ENCODE measurements around the gene EPHB1.

- TF ChIP-seq EZH2 (IDR thresholded peaks at IDR 0.05; ENCODE audit: borderline replicate concordance, low read length): no peak
- TF ChIP-seq, protein P1, sequence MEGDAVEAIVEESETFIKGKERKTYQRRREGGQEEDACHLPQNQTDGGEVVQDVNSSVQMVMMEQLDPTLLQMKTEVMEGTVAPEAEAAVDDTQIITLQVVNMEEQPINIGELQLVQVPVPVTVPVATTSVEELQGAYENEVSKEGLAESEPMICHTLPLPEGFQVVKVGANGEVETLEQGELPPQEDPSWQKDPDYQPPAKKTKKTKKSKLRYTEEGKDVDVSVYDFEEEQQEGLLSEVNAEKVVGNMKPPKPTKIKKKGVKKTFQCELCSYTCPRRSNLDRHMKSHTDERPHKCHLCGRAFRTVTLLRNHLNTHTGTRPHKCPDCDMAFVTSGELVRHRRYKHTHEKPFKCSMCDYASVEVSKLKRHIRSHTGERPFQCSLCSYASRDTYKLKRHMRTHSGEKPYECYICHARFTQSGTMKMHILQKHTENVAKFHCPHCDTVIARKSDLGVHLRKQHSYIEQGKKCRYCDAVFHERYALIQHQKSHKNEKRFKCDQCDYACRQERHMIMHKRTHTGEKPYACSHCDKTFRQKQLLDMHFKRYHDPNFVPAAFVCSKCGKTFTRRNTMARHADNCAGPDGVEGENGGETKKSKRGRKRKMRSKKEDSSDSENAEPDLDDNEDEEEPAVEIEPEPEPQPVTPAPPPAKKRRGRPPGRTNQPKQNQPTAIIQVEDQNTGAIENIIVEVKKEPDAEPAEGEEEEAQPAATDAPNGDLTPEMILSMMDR (conservative IDR thresholded peaks at IDR 0.05 in 1 of 2, IDR thresholded peaks at IDR 0.05 in 1 of 2; ENCODE audit: extremely low read depth in 1 of 2, insufficient read depth in 1 of 2, low read depth in 1 of 2, low read length in 2 of 2): no peak
These were observed 23.0 kb upstream of the EPHB1 start for GRCh38 chr3:134772011-134772410.

Measured in mammary epithelial cell (primary cell).